Stimulated activated naive B cell treated with anti-CD40 and anti-IgM and Interleukin-4, amounts not matched to agents 10 μg/mL and 1 μg/mL and 100 μg/mL, for 72 hours (primary cell): Measurements from ENCODE around the gene TUB.

ENCODE experiments used
- ATAC-seq, 2 donors: fragments of 150-1000 bp; cut with Tn5 transposase; replicated peaks; 2 replicates each; pipeline ENCODE4 v1.10.0; 2021; ENCODE audit warnings: moderate library complexity in 1 of 2
- DNase-seq: peaks from one replicate; pipeline ENCODE4 v3.0.0; 2021
- H3K27ac Mint-ChIP-seq: one replicate; pipeline ENCODE4 v1.8.0; 2022; ENCODE audit warnings: mild to moderate bottlenecking, mixed read lengths
- H3K27me3 Mint-ChIP-seq, 2 donors: one replicate each; pipeline ENCODE4 v1.8.0; 2022; ENCODE audit warnings: mixed read lengths in 2 of 2
- H3K36me3 Mint-ChIP-seq, 2 donors: one replicate each; pipeline ENCODE4 v1.8.0; 2022; ENCODE audit warnings: mixed read lengths in 2 of 2, mild to moderate bottlenecking in 1 of 2
- H3K4me1 Mint-ChIP-seq, 2 donors: one replicate each; pipeline ENCODE4 v1.8.0; 2022; ENCODE audit warnings: mixed read lengths in 2 of 2, mild to moderate bottlenecking in 1 of 2
- H3K4me3 Mint-ChIP-seq, 2 donors: one replicate each; pipeline ENCODE4 v1.8.0; 2022; ENCODE audit warnings: mild to moderate bottlenecking in 2 of 2, mixed read lengths in 2 of 2, moderate library complexity in 1 of 2
- H3K9me3 Mint-ChIP-seq, 2 donors: one replicate each; pipeline ENCODE4 v1.8.0; 2022; ENCODE audit warnings: mixed read lengths in 2 of 2, mild to moderate bottlenecking in 1 of 2

TUB gene

GRCh38 chr11:8038811-8039529 is 42.0 kb upstream of the TUB start:
- ATAC-seq (no peak), DNase-seq (no peak)
- Mint-ChIP-seq H3K36me3 (no peaks in the 10 kb centered on the region), H3K27me3 (peaks cover 21 to 41% of the 10 kb centered on the region in 2 donors), H3K27ac (no peak overlapping the region), H3K9me3 (no peaks in the 10 kb centered on the region), H3K4me1 (no peaks in the 10 kb centered on the region), H3K4me3 (no peak overlapping the region)

- no peak for DNase-seq
- no peak for ATAC-seq
- Mint-ChIP-seq H3K4me3 (no peak overlapping the region), H3K4me1 (no peaks in the 10 kb centered on the region), H3K36me3 (no peaks in the 10 kb centered on the region), H3K27me3 (peaks cover 21 to 38% of the 10 kb centered on the region in 2 donors), H3K9me3 (no peaks in the 10 kb centered on the region), H3K27ac (no peak overlapping the region)
These were observed 41.3 kb upstream of the TUB start for GRCh38 chr11:8039530-8040260.

GRCh38 chr11:8040261-8040920 is 40.6 kb upstream of the TUB start:
- no peak for DNase-seq
- H3K27ac Mint-ChIP-seq, result no peak overlapping the region
- no peak overlapping the region for H3K4me3 Mint-ChIP-seq
- ATAC-seq, result no peak
- no peaks in the 10 kb centered on the region for H3K36me3 Mint-ChIP-seq
- H3K9me3 Mint-ChIP-seq, result no peaks in the 10 kb centered on the region
- no peaks in the 10 kb centered on the region for H3K4me1 Mint-ChIP-seq
- peaks cover 26 to 42% of the 10 kb centered on the region in 2 donors for H3K27me3 Mint-ChIP-seq

- Mint-ChIP-seq H3K27me3 (peaks cover 28 to 40% of the 10 kb centered on the region in 2 donors), H3K9me3 (no peaks in the 10 kb centered on the region), H3K36me3 (no peaks in the 10 kb centered on the region), H3K4me3 (no peak overlapping the region), H3K27ac (no peak overlapping the region), H3K4me1 (no peaks in the 10 kb centered on the region)
- ATAC-seq, result no peak
- no peak for DNase-seq
These were observed 40.1 kb upstream of the TUB start for GRCh38 chr11:8040921-8041285.

GRCh38 chr11:8041576-8041975 is 39.4 kb upstream of the TUB start:
- H3K9me3 Mint-ChIP-seq, result no peaks in the 10 kb centered on the region
- H3K4me1 Mint-ChIP-seq, result no peaks in the 10 kb centered on the region
- no peak overlapping the region for H3K27ac Mint-ChIP-seq

GRCh38 chr11:8043756-8044155 is 37.3 kb upstream of the TUB start:
- Mint-ChIP-seq H3K27ac (no peak overlapping the region), H3K4me1 (no peaks in the 10 kb centered on the region), H3K9me3 (no peaks in the 10 kb centered on the region), H3K27me3 (peaks cover 33 to 38% of the 10 kb centered on the region in 2 donors), H3K4me3 (no peak overlapping the region), H3K36me3 (no peaks in the 10 kb centered on the region)
- ATAC-seq, result no peak
- DNase-seq, result no peak

More at GRCh38 chr11:8041576-8041975, 39.4 kb upstream of the TUB start:
- ATAC-seq, result no peak
- peaks cover 32 to 47% of the 10 kb centered on the region in 2 donors for H3K27me3 Mint-ChIP-seq
- no peaks in the 10 kb centered on the region for H3K36me3 Mint-ChIP-seq
- no peak overlapping the region for H3K4me3 Mint-ChIP-seq
- no peak for DNase-seq

- no peak overlapping the region for H3K27ac Mint-ChIP-seq
- DNase-seq (no peak), ATAC-seq (no peak)
- H3K4me3 Mint-ChIP-seq, result no peak overlapping the region
- H3K9me3 Mint-ChIP-seq, result no peaks in the 10 kb centered on the region
- no peaks in the 10 kb centered on the region for H3K36me3 Mint-ChIP-seq
- peaks cover 22 to 39% of the 10 kb centered on the region in 2 donors for H3K27me3 Mint-ChIP-seq
- no peaks in the 10 kb centered on the region for H3K4me1 Mint-ChIP-seq
These were observed 35.2 kb upstream of the TUB start for GRCh38 chr11:8045839-8046238.

GRCh38 chr11:8047382-8047781 is 33.6 kb upstream of the TUB start:
- no peak overlapping the region for H3K4me3 Mint-ChIP-seq
- ATAC-seq, result no peak
- H3K4me1 Mint-ChIP-seq, result no peaks in the 10 kb centered on the region
- DNase-seq, result no peak
- peaks cover 18 to 40% of the 10 kb centered on the region in 2 donors for H3K27me3 Mint-ChIP-seq
- H3K27ac Mint-ChIP-seq, result no peak overlapping the region
- no peaks in the 10 kb centered on the region for H3K9me3 Mint-ChIP-seq
- H3K36me3 Mint-ChIP-seq, result no peaks in the 10 kb centered on the region

- Mint-ChIP-seq H3K27ac (no peak overlapping the region), H3K9me3 (no peaks in the 10 kb centered on the region), H3K27me3 (peaks cover 18 to 40% of the 10 kb centered on the region in 2 donors), H3K4me1 (no peaks in the 10 kb centered on the region), H3K4me3 (no peak overlapping the region), H3K36me3 (no peaks in the 10 kb centered on the region)
- no peak for ATAC-seq
- no peak for DNase-seq
These were observed 31.9 kb upstream of the TUB start for GRCh38 chr11:8049084-8049483.

- DNase-seq, result no peak
- H3K27me3 Mint-ChIP-seq, result peaks cover 12 to 19% of the 10 kb centered on the region in 2 donors
- no peak for ATAC-seq
- no peaks in the 10 kb centered on the region for H3K4me1 Mint-ChIP-seq
- H3K27ac Mint-ChIP-seq, result no peak overlapping the region
- no peaks in the 10 kb centered on the region for H3K9me3 Mint-ChIP-seq
- no peak overlapping the region for H3K4me3 Mint-ChIP-seq
- no peaks in the 10 kb centered on the region for H3K36me3 Mint-ChIP-seq
These were observed 25.7 kb upstream of the TUB start for GRCh38 chr11:8055091-8055835.

GRCh38 chr11:8055836-8056526 is 25.0 kb upstream of the TUB start:
- no peak overlapping the region for H3K4me3 Mint-ChIP-seq
- DNase-seq (no peak), ATAC-seq (no peak)
- H3K4me1 Mint-ChIP-seq, result no peaks in the 10 kb centered on the region
- no peaks in the 10 kb centered on the region for H3K36me3 Mint-ChIP-seq
- no peak overlapping the region for H3K27ac Mint-ChIP-seq
- no peaks in the 10 kb centered on the region for H3K9me3 Mint-ChIP-seq
- peaks cover 12% of the 10 kb centered on the region in 2 donors for H3K27me3 Mint-ChIP-seq

- no peaks in the 10 kb centered on the region for H3K9me3 Mint-ChIP-seq
- ATAC-seq, result no peak
- H3K4me1 Mint-ChIP-seq, result no peaks in the 10 kb centered on the region
- no peak for DNase-seq
- H3K27me3 Mint-ChIP-seq, result peaks cover 10 to 15% of the 10 kb centered on the region in 2 donors
- no peak overlapping the region for H3K27ac Mint-ChIP-seq
- H3K4me3 Mint-ChIP-seq, result no peak overlapping the region
- no peaks in the 10 kb centered on the region for H3K36me3 Mint-ChIP-seq
These were observed 24.1 kb upstream of the TUB start for GRCh38 chr11:8056810-8057463.

GRCh38 chr11:8058216-8058615 is 22.8 kb upstream of the TUB start:
- Mint-ChIP-seq H3K36me3 (no peaks in the 10 kb centered on the region), H3K4me3 (no peak overlapping the region), H3K9me3 (no peaks in the 10 kb centered on the region), H3K27ac (no peak overlapping the region), H3K4me1 (no peaks in the 10 kb centered on the region), H3K27me3 (peaks cover 11 to 17% of the 10 kb centered on the region in 2 donors)
- DNase-seq (no peak), ATAC-seq (no peak)
